HG03045 (cell line): Measurements from ENCODE around the gene ATP11B.
"Not testable (repeated sequence)": the region's sequence is repeated elsewhere in the genome, so short reads cannot be mapped to it uniquely, and the experiment has no call there.

Source experiments
- ATAC-seq: cut with Tn5 transposase; IDR thresholded peaks from one replicate; pipeline ENCODE4 v1.9.1; 2021; ENCODE audit warnings: mild to moderate bottlenecking, moderate library complexity; ENCODE audit not compliant: unreplicated experiment

Gene ATP11B

GRCh38 chr3:182824957-182825356 lies 31.7 kb downstream of the ATP11B start:
- no peak for ATAC-seq

GRCh38 chr3:182829761-182830405 lies 36.6 kb downstream of the ATP11B start:
- no peak for ATAC-seq

DNA sequence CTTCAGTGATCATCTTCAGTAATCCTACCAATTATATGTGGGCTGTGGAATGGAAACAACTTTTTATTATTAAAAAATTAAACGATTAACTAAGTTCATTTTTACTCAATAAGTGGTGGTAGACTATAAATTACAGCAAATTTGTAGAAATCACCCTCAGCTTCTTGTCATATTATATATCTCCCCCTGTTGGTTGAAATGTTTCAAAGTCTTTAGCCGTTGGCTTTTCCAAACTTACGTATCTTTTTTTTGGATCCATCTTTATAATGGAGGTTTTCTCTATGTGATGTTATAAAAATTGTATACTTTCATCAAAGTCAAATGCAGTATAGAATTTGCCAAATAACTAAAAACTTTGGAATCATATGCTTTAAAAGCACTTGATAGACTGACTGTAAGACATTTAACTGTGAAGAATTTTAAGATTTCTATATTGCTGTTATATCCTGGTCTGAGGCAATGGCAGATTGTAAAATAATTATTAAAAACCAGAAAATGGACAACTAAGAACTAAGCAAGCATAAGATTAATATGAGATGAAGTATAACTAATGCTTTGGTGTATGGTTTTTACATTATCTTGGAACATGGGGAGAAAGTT lies 44.7 kb downstream of the ATP11B start:
- no peak for ATAC-seq

DNA sequence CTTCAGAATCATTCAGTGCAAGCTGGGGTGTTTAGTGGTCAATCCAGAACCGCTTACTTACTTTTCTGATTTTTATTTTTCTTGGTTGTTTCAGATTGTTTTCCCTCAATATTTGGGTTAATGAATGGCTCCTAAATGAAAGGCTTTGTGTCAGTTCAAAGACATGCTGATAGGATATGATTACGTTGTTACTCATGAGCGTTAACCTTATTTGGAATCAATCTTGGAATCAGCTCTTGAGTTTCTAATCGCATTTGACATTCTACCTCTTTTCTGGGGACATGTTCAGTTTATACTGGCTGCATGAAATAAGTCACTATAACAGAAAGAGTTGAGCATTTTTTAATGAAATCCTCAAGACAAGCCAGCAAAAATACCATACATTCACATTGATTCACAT lies 50.2 kb downstream of the ATP11B start:
- ATAC-seq: no peak

GRCh38 chr3:182848906-182849305 lies 55.6 kb downstream of the ATP11B start:
- ATAC-seq: no peak

- no peak for ATAC-seq
Observed at GRCh38 chr3:182855076-182855475, 61.8 kb downstream of the ATP11B start.

DNA sequence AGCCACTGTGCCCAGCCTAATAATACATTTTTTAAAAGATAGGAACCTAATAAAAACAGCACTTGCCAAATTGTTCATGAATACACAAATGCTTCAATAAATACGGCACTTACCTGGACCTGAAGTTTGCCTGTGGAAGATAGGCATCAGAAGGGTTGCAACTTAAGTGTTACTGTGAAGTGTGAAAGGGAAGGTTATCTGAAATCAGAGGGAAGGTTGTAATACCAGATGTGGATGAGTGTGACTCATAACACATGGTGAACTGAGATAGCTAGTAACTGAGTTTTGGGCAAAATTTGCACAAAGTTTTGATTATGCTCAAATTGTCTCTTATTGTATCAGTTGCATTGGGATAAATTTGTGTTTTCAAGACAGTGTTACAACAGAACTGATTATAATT lies 68.0 kb downstream of the ATP11B start:
- no peak for ATAC-seq

- no peak for ATAC-seq
Observed at GRCh38 chr3:182862159-182862860, 69.0 kb downstream of the ATP11B start.

GRCh38 chr3:182869059-182869458 lies 75.8 kb downstream of the ATP11B start:
- no peak for ATAC-seq

- ATAC-seq: not testable (repeated sequence)
Observed at GRCh38 chr3:182870917-182871316, 77.6 kb downstream of the ATP11B start.

GRCh38 chr3:182879031-182879611 lies 85.8 kb downstream of the ATP11B start:
- ATAC-seq: no peak

GRCh38 chr3:182886497-182886896 lies 93.2 kb downstream of the ATP11B start:
- no peak for ATAC-seq

GRCh38 chr3:182889948-182890629 lies 96.8 kb downstream of the ATP11B start:
- no peak for ATAC-seq

DNA sequence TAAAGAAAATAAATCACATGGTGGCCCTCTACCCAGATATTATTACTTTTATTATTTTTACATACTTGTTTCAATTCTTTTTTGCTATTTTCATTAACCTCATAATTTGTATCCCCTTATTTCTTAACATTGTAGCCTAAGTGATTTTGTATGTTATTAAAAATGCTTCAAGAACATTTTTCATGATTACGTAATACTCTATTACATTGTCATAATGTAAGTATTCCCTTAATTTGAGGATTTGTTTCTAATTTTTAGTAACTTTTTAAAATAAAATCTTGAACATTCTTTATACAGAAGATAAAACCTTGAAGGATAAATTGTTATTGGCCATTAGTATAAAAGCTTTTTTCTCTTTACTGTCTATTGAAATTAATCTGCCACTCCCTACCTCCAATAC lies 98.1 kb downstream of the ATP11B start:
- ATAC-seq: no peak

GRCh38 chr3:182892226-182892625 lies 98.9 kb downstream of the ATP11B start:
- no peak for ATAC-seq

DNA sequence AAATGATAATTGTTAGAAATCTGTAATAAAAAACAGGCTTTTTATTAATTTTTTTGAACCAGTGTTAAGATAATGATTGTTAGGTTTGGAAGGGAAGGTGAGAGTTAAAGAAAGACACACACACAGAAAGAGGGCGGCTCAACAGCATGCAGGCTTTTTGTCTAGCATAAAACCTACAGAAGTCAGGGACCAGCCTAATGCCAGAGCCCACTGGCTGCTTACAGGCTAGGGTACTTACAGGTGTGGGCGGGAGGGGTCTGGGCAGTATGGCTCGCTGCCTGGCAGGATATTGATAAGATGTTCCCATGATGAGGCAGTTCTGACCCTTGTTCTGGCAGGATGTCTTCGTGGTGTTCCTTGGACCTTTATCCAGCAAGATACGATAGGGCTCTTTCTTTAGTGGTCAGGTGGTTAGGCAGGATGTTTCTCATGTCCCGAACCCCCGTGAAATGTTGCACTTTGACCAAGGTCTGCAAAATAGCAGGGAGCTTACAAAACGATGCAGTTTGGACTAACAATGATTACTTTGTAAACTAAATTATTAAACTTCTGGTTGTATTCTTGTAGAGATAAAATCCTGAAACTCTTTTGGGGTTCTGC lies 102.3 kb downstream of the ATP11B start:
- no peak for ATAC-seq

DNA sequence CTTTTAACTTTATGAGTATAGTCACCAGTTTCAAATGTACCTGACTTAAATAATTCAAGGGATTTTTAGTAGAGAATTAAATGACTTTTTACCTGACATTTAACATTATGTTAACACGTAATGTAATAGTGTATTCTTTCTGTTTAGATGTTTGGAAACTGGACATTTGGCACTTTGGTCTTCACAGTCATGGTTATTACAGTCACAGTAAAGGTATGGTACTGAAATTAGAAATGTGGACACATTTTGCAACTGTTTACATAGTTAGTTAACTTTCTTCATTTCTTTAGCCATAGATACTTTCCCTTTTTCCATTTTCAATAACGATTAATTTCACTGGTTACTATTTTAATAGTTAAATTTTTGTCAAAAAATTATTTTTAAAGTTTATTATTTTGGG lies 103.2 kb downstream of the ATP11B start:
- no peak for ATAC-seq

DNA sequence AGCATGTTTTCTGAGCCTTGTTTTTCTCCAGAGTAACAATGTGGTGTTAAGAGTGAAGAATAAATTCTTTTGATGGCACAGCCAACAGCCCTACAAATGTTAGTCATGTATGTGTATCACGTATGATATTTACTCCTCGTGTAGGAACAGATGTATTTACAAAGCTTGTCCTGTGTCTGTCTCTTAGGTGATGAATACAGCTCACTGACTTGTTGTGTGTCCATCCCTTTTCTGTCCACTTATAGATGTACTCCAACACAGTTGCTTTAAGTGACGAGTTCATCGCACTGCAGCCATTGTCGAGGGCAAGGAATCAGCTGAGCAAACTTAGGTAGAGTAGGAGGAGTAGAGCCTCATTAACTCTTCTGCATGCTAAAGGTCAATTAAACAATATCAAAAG lies 108.9 kb downstream of the ATP11B start:
- no peak for ATAC-seq

DNA sequence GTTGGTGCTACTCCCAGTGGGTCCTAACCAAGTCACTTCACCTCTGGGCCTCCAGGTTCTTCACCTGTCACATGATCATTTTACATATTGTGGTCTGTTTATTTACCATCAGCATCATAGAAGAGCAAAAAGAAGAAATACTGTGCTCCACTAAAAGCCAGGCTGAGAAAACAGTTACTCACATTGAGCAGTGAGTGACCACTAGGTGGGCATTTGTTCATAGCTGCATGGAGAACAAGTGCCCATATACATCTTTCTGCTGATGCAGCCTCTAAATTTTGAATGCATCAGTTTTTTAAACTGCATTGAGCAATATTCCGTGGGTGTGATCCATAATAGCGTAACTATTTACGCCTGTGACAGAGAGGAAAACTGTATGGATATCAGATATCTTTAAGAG lies 110.9 kb downstream of the ATP11B start:
- ATAC-seq: no peak

DNA sequence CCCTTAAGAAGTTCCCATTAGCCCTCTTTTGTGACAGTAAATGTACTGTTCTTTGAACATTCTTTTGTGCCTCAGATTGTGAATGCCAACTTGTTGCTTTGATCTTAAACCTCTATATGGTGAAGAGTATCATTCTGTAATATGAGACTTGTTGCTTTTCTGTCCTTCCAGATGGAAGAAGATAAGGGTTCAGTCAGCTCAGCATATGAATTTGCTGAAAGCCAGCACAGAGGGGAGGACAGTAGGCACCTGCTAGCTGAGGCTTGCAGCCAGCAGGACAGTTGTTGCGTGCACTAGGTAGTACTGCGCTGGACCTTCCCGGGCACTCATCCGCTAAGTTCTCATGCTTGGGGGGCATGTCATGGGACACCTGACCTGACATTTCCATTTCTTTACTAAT lies 112.3 kb downstream of the ATP11B start:
- ATAC-seq: no peak

GRCh38 chr3:182906036-182906435 lies 112.7 kb downstream of the ATP11B start:
- ATAC-seq: no peak
